GM12878 (cell line): Measurements from ENCODE around the gene KLF14. TPM values are rescaled to one million over a fixed set of nuclear protein-coding genes. Genes with fewer than 3 reads are reported as not detected.
"Not testable (repeated sequence)": the region's sequence is repeated elsewhere in the genome, so short reads cannot be mapped to it uniquely, and the experiment has no call there.

Source experiments
- ATAC-seq: fragments of 200-7000 bp; cut with Tn5 transposase; 3 replicates; pipeline ENCODE4 v1.9.1; 2020; ENCODE audit warnings: mild to moderate bottlenecking, moderate library complexity
- BruUV-seq: library from RNA; stranded (reverse); fragments of 400-500 nt; replicated peaks from 2 replicates; lab custom pipeline; 2021; lab: Mats Ljungman, UMichigan
- CTCF ChIA-PET: fragments of 300-600 bp; sonication (Branson Sonifier 250); formaldehyde crosslinking; extraction: SDS; loops from one replicate; lab custom pipeline; 2021; ENCODE audit warnings: inconsistent platforms; lab: Yijun Ruan, JAX
- POLR2A ChIA-PET: fragments of 350-600 bp; formaldehyde crosslinking; extraction: SDS; loops from one replicate; lab custom pipeline; 2021; ENCODE audit warnings: inconsistent platforms; lab: Charles Lee
- RAD21 ChIA-PET: fragments of 300-600 bp; sonication (Branson Sonifier 250); formaldehyde crosslinking; loops from one replicate; lab custom pipeline; 2023; ENCODE audit warnings: antibody characterized with exemption; ENCODE audit not compliant: unreplicated experiment; lab: Charles Lee
- SMC1A ChIA-PET: fragments of 300-600 bp; sonication (Branson Sonifier 250); formaldehyde crosslinking; loops from one replicate; lab custom pipeline; 2023; ENCODE audit not compliant: unreplicated experiment, uncharacterized antibody; lab: Charles Lee
- DNase-seq: peaks from one replicate; pipeline ENCODE4 v3.0.0-alpha.2; 2011; ENCODE audit warnings: low read depth, low spot score
- FAIRE-seq: peaks from 3 replicates; lab custom pipeline; 2011; peaks lifted over from hg19 to GRCh38; lab: Jason Lieb, UNC
- H2AFZ ChIP-seq: 2 replicates; pipeline ENCODE4 v1.6.0; 2011; ENCODE audit warnings: low read depth, low read length, control low read depth; ENCODE audit not compliant: control insufficient read depth
- H3K27ac ChIP-seq: 2 replicates; pipeline ENCODE4 v1.5.1; 2011; ENCODE audit warnings: control low read depth; ENCODE audit not compliant: control insufficient read depth, insufficient read depth
- H3K27me3 ChIP-seq, 2 experiments: replicated peaks in 1 of 2; 2 replicates each; pipeline versions ENCODE4 v1.6.0 to v1.6.1; 2011; ENCODE audit warnings: low read length in 1 of 2; ENCODE audit not compliant: control insufficient read depth in 2 of 2, insufficient read depth in 2 of 2
- H3K36me3 ChIP-seq, 2 experiments: 2 replicates each; pipeline ENCODE4 v1.5.1; 2011; ENCODE audit warnings: low read length in 1 of 2; ENCODE audit not compliant: control insufficient read depth in 2 of 2, insufficient read depth in 2 of 2
- H3K4me1 ChIP-seq: 2 replicates; pipeline ENCODE4 v1.6.1; 2011; ENCODE audit warnings: mild to moderate bottlenecking, low read length, moderate library complexity, mixed read lengths; ENCODE audit not compliant: control insufficient read depth, insufficient read depth
- H3K4me2 ChIP-seq: 2 replicates; pipeline ENCODE4 v1.6.0; 2011; ENCODE audit warnings: control low read depth; ENCODE audit not compliant: control insufficient read depth, insufficient read depth
- H3K4me3 ChIP-seq: fragments of 200-600 bp; sonication (generic); 2 replicates; pipeline ENCODE4 v1.5.1; 2016
- H3K79me2 ChIP-seq: 2 replicates; pipeline ENCODE4 v1.6.0; 2011; ENCODE audit warnings: low read length; ENCODE audit not compliant: control insufficient read depth, insufficient read depth
- H3K9ac ChIP-seq: 2 replicates; pipeline ENCODE4 v1.8.0; 2011; ENCODE audit warnings: low read length, control low read depth, mixed read lengths; ENCODE audit not compliant: control insufficient read depth, insufficient read depth
- H3K9me3 ChIP-seq: replicated peaks from 3 replicates; pipeline ENCODE4 v1.5.1; 2011; ENCODE audit warnings: mild to moderate bottlenecking, low read length; ENCODE audit not compliant: control insufficient read depth, insufficient read depth
- H4K20me1 ChIP-seq: 2 replicates; pipeline ENCODE4 v1.6.0; 2011; ENCODE audit not compliant: control insufficient read depth, insufficient read depth
- MLLT1 ChIP-seq: fragments of 450-650 bp; IDR thresholded peaks from 2 replicates; pipeline ENCODE4 v1.6.1; 2016; ENCODE audit warnings: mild to moderate bottlenecking
- NFYA ChIP-seq: IDR thresholded peaks from 2 replicates; pipeline ENCODE4 v1.6.1; 2011; ENCODE audit warnings: low read depth, mild to moderate bottlenecking, low read length, improper control_type of control experiment, borderline replicate concordance
- SUPT20H ChIP-seq: IDR thresholded peaks from 2 replicates; pipeline ENCODE4 v1.6.1; 2011; ENCODE audit warnings: low read depth, mild to moderate bottlenecking, low read length, moderate library complexity, borderline replicate concordance; ENCODE audit not compliant: control insufficient read depth
- ZNF207 ChIP-seq: fragments of 450-650 bp; IDR thresholded peaks from 2 replicates; pipeline ENCODE4 v1.6.1; 2014; ENCODE audit warnings: antibody characterized with exemption, mild to moderate bottlenecking, borderline replicate concordance
- WGBS: methylation state at CpG from one replicate; pipeline ENCODE4 v1.1.6; 2016; ENCODE audit warnings: low lambda C conversion rate; ENCODE audit not compliant: insufficient replicate concordance, insufficient coverage; ENCODE audit errors: missing lambda C conversion rate; 5-methylcytosine and 5-hydroxymethylcytosine counted together
- in situ Hi-C: fragments of 300-500 bp; cut with MboI; formaldehyde crosslinking; loops from 9 replicates; pipeline ENCODE4 v1.14.3; 2018; ENCODE audit warnings: mixed read lengths
- intact Hi-C: fragments of 100-400 bp; cut with micrococcal nuclease; formaldehyde crosslinking; loops from one replicate; pipeline ENCODE4 v1.14.2; 2022; ENCODE audit not compliant: unreplicated experiment
- polyA plus RNA-seq, 11 experiments: library from polyadenylated mRNA; depleted of rRNA in 4 of 11; unstranded in 6 of 11; stranded (reverse) in 5 of 11; fragments of >200 nt; fragmentation: Nextera tagmentation in 4 of 11; fragmentation: Illumina TruSeq in 1 of 11; extraction: Ambion mirVana in 4 of 11; extraction: Trizol in 1 of 11; gene quantifications; 1 replicate in 1 of 11; 2 replicates in 10 of 11; pipeline versions ENCODE4 v1.2.1 to v1.2.3, GENCODE V29; 2011 to 2016; ENCODE audit warnings: inconsistent platforms in 2 of 11, missing spikeins in 2 of 11, low read depth in 1 of 11
- total RNA-seq, 4 experiments: library from RNA; depleted of rRNA in 3 of 4; stranded (reverse); fragments of >200 nt in 3 of 4; fragmentation: Illumina TruSeq in 1 of 4; extraction: Trizol in 1 of 4; gene quantifications; 2 replicates each; pipeline versions ENCODE4 v1.2.1 to v1.2.3, GENCODE V29; 2013 to 2021

KLF14 gene
- total and polyA plus RNA-seq, 10 of the 15 experiments (the other 5 are each of a cell fraction or from before 2014, with no cell fraction given) = 0.06 TPM; not detected in 9

- TF ChIP-seq MLLT1 = no peak
- TF ChIP-seq NFYA = no peak
- no peak for TF ChIP-seq SUPT20H
- no peak for TF ChIP-seq ZNF207
Measured at GRCh38 chr7:130768854-130769253, 34.8 kb upstream of the KLF14 start (continued).

GRCh38 chr7:130764569-130764968, 30.6 kb upstream of the KLF14 start:
- H3K9me3 ChIP-seq, H3K4me2 ChIP-seq, H3K27ac ChIP-seq, ATAC-seq, DNase-seq, H3K36me3 ChIP-seq, H3K4me1 ChIP-seq, CTCF ChIA-PET, H2AFZ ChIP-seq, RAD21 ChIA-PET, H3K9ac ChIP-seq, H4K20me1 ChIP-seq, intact Hi-C loops, SMC1A ChIA-PET, H3K79me2 ChIP-seq, POLR2A ChIA-PET, H3K4me3 ChIP-seq, in situ Hi-C loops, H3K27me3 ChIP-seq, FAIRE-seq, BruUV-seq: not testable (repeated sequence)
- WGBS = 87% methylated on average over 4 of the region's 4 CpGs
